DOHH2 (cell line): ENCODE results near the gene PECR.

Experiments
- H3F3A ChIP-seq: fragments of 200-600 bp; sonication (generic), shearing (Covaris generic); 2 replicates; pipeline ENCODE4 v1.6.0; 2016; ENCODE audit warnings: antibody characterized with exemption, mild to moderate bottlenecking; ENCODE audit not compliant: control insufficient read depth, insufficient read depth
- H3K27ac ChIP-seq: fragments of 200-600 bp; sonication (generic); 2 replicates; pipeline ENCODE4 v1.5.1; 2014; ENCODE audit warnings: low read depth, mild to moderate bottlenecking, low read length, moderate library complexity
- H3K27me3 ChIP-seq: fragments of 200-600 bp; sonication (generic); 2 replicates; pipeline ENCODE4 v1.6.1; 2014; ENCODE audit warnings: mild to moderate bottlenecking, low read length, mixed read lengths; ENCODE audit not compliant: control insufficient read depth
- H3K36me3 ChIP-seq: fragments of 200-600 bp; sonication (generic); 2 replicates; pipeline ENCODE4 v1.6.1; 2014; ENCODE audit warnings: mild to moderate bottlenecking, low read length, moderate library complexity, mixed read lengths; ENCODE audit not compliant: control insufficient read depth
- H3K4me1 ChIP-seq: fragments of 200-600 bp; sonication (generic); 2 replicates; pipeline ENCODE4 v1.6.1; 2014; ENCODE audit warnings: mild to moderate bottlenecking, low read length, mixed read lengths; ENCODE audit not compliant: control insufficient read depth
- H3K4me2 ChIP-seq: fragments of 200-600 bp; sonication (generic); 2 replicates; pipeline ENCODE4 v1.6.0; 2014; ENCODE audit warnings: mild to moderate bottlenecking, low read length, moderate library complexity
- H3K4me3 ChIP-seq: fragments of 200-600 bp; sonication (generic); 2 replicates; pipeline ENCODE4 v1.5.1; 2014; ENCODE audit warnings: mild to moderate bottlenecking, low read length, mixed read lengths
- H3K79me2 ChIP-seq: fragments of 200-600 bp; sonication (generic); 2 replicates; pipeline ENCODE4 v1.6.1; 2014; ENCODE audit warnings: mild to moderate bottlenecking, low read length, mixed read lengths; ENCODE audit not compliant: control insufficient read depth
- H3K9me2 ChIP-seq: fragments of 200-600 bp; sonication (generic); replicated peaks from 2 replicates; pipeline ENCODE4 v1.6.1; 2014; ENCODE audit warnings: mild to moderate bottlenecking, low read length, mixed read lengths; ENCODE audit not compliant: control insufficient read depth
- H3K9me3 ChIP-seq: fragments of 200-600 bp; sonication (generic); 2 replicates; pipeline ENCODE4 v1.6.1; 2014; ENCODE audit warnings: antibody characterized with exemption, low read length, mixed read lengths; ENCODE audit not compliant: control insufficient read depth, insufficient read depth
- H4K20me1 ChIP-seq: fragments of 200-600 bp; sonication (generic); 2 replicates; pipeline ENCODE4 v1.6.0; 2014; ENCODE audit warnings: low read depth, mild to moderate bottlenecking, antibody characterized with exemption, low read length, moderate library complexity; ENCODE audit not compliant: control insufficient read depth, insufficient read depth
- CTCF ChIP-seq: fragments of 200-600 bp; sonication (generic); IDR thresholded peaks from one replicate; pipeline ENCODE4 v1.5.1; 2014; ENCODE audit warnings: antibody characterized with exemption, mild to moderate bottlenecking, low read depth, low read length; ENCODE audit not compliant: poor library complexity, severe bottlenecking
- EZH2phosphoT487 ChIP-seq: fragments of 200-600 bp; sonication (generic); IDR thresholded peaks from 2 replicates; pipeline ENCODE4 v1.6.1; 2017; ENCODE audit warnings: borderline replicate concordance, mild to moderate bottlenecking, antibody characterized with exemption, low read length, moderate library complexity, mixed read lengths

The PECR gene

DNA sequence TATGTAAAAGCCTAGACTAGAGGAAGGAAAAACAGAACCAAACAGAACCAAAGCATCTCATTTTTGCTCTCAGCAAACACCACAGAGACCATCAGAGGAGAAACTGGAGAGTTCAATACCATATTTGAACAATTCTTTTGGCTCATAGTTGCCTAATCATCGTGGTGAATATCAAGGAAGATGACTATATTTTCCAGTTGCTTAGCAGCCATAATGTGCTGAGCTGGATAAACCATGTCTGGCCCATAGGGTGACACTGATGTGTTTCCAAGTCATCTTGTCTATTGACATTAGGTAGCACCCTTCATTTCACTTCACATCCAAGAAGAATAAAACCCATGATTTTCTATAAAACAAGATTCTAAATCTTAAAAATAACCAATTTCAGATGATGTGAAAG is 21.6 kb upstream of the PECR start:
- TF ChIP-seq EZH2phosphoT487 (no peak), CTCF (no peak)
- no peaks in the 10 kb centered on the region for H3F3A ChIP-seq

DNA sequence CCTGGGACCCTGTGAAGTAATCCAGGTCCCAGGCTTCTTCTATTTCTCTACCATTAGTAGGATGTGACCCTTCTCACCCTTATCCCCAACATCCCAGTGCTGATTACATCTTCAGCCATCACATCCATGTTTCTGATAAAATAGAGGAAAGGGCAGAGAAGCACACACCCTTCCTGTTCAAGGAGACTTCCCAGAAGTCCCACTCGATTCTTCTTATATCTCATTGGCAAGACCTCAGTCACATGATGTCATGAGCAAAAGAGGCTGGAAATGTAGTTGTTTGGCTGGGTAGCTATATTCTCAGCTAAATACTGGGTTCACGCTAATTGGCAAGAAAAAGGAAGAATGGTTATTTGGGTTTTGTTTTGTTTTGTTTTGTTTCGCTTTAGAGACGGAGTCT is 19.5 kb upstream of the PECR start:
- H3K4me1 ChIP-seq: no peaks in the 10 kb centered on the region
- H3K36me3 ChIP-seq: no peaks in the 10 kb centered on the region
- H3K27ac ChIP-seq: no peak overlapping the region
- H4K20me1 ChIP-seq: no peaks in the 10 kb centered on the region
- H3K9me2 ChIP-seq: no peaks in the 10 kb centered on the region
- peaks cover 11% of the 10 kb centered on the region for H3K27me3 ChIP-seq
- H3K79me2 ChIP-seq: no peaks in the 10 kb centered on the region
- H3F3A ChIP-seq: no peaks in the 10 kb centered on the region
- no peak overlapping the region for H3K4me3 ChIP-seq
- no peak overlapping the region for H3K4me2 ChIP-seq
- TF ChIP-seq CTCF (no peak), EZH2phosphoT487 (no peak)
- H3K9me3 ChIP-seq: no peaks in the 10 kb centered on the region

More for the DNA sequence above, 21.6 kb upstream of the PECR start:
- Histone ChIP-seq H3K27me3 (peaks cover 8% of the 10 kb centered on the region), H3K4me2 (no peak overlapping the region), H3K9me3 (no peaks in the 10 kb centered on the region), H3K36me3 (no peaks in the 10 kb centered on the region), H3K4me3 (no peak overlapping the region), H3K4me1 (peaks cover 1% of the 10 kb centered on the region; the same call in 1 of the 2 replicates), H3K27ac (no peak overlapping the region), H3K79me2 (no peaks in the 10 kb centered on the region), H4K20me1 (no peaks in the 10 kb centered on the region), H3K9me2 (no peaks in the 10 kb centered on the region)

DNA sequence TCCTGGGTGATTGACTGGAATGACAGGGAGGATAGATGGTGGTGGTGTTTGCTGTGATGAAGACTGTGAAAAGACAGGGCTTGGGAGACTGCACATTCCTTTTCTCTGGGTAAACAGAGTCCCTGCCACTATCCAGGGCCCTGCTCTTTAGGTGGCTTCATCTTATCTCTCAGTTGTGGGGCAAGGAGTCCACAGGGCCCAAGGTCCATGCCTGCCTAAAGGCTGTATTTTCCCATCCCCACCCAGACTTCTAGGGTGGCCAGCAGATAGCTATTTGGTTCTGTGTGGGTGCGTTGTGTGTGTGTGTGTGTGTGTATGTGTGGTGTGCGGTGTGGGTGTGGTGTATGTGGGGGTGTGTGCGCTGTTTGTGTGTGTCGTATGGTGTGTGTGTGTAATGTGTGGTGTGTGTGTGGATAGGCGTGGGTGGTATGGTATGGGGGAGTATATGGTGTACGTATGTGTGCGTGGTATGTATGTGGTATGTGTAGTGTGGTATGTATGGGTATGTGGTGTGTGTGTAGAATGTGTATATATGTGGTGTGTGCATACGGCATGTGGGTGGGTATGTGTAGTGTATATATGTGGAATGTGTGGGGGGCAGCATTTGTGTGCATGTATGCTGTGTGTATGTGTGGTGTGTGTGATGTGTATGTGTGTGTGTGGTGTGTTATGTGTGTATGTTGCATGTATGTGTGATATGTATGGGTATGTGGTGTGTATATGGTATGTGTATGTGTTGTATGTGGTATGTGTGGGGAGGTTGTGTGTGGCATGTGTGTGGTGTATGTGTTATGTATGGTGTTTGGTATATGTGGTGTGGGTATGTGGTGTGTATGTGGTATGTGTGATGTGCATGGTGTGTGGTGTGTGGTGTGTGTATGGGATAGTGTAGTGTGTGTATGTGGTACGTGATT is 17.1 kb upstream of the PECR start:
- H3K4me1 ChIP-seq: no peaks in the 10 kb centered on the region
- H3K4me2 ChIP-seq: no peak overlapping the region
- no peaks in the 10 kb centered on the region for H3K9me2 ChIP-seq
- H3K27me3 ChIP-seq: peaks cover 18% of the 10 kb centered on the region
- no peaks in the 10 kb centered on the region for H3F3A ChIP-seq
- H3K4me3 ChIP-seq: no peak overlapping the region
- TF ChIP-seq EZH2phosphoT487 (no peak), CTCF (no peak)
- no peaks in the 10 kb centered on the region for H4K20me1 ChIP-seq
- no peaks in the 10 kb centered on the region for H3K9me3 ChIP-seq
- no peak overlapping the region for H3K27ac ChIP-seq
- no peaks in the 10 kb centered on the region for H3K36me3 ChIP-seq
- H3K79me2 ChIP-seq: no peaks in the 10 kb centered on the region
